ENCODE data around the gene FBXO28. TPM values are rescaled to one million over a fixed set of nuclear protein-coding genes. Genes with fewer than 3 reads are reported as not detected.

The FBXO28 gene
- total and polyA plus RNA-seq, 2 donors (not counting 1 experiment from before 2014, with no cell fraction given): 25.3 to 34.3 TPM

GRCh38 chr1:224211206-224211962, 97.5 kb downstream of the FBXO28 start:
- TF ChIP-seq EZH2 (IDR thresholded peaks at IDR 0.05; ENCODE audit: low read length, missing control alignments): no peak
- TF ChIP-seq CTCF (conservative IDR thresholded peaks at IDR 0.05 in 1 of 2, IDR thresholded peaks at IDR 0.05 in 1 of 2; ENCODE audit: low read depth in 1 of 2, low read length in 2 of 2): no peak
- H3K27ac ChIP-seq (ENCODE audit: insufficient read depth, low read length): no peak overlapping the region
- no peak overlapping the region for H3K4me2 ChIP-seq (ENCODE audit: extremely low read depth, insufficient read depth, low read length)
- H3K4me3 ChIP-seq (replicated peaks in 1 of 4; ENCODE audit: control extremely low read depth in 1 of 4, insufficient read depth in 1 of 4, low read depth in 3 of 4, low read length in 4 of 4): no peak overlapping the region
- H3K79me2 ChIP-seq (ENCODE audit: control insufficient read depth, insufficient read depth, low read length): no peaks in the 10 kb centered on the region
- no peaks in the 10 kb centered on the region for H3K27me3 ChIP-seq (ENCODE audit: control insufficient read depth, insufficient read depth, low read length)
- H3K4me1 ChIP-seq (ENCODE audit: control insufficient read depth, extremely low read depth, insufficient read depth, low read length): peaks cover 7% of the 10 kb centered on the region
- H2AFZ ChIP-seq (ENCODE audit: low read length): no peak overlapping the region
- H3K36me3 ChIP-seq (ENCODE audit: control insufficient read depth, insufficient read depth, low read length): no peaks in the 10 kb centered on the region
- no peaks in the 10 kb centered on the region for H4K20me1 ChIP-seq (ENCODE audit: control insufficient read depth, extremely low read depth, insufficient read depth, low read length)
- DNase-seq (ENCODE audit: low read depth in 2 of 2): peak; percentile 76 to 80
- no peaks in the 10 kb centered on the region for H3K9me3 ChIP-seq (ENCODE audit: control insufficient read depth, insufficient read depth, low read depth, low read length)
- no peak overlapping the region for H3K9ac ChIP-seq (ENCODE audit: insufficient read depth, low read length)

Other genes starting within 250 kb of the FBXO28 start
- 45.2 and 64.2 TPM in 2 replicates for gene DEGS1, start 69.1 kb downstream of the FBXO28 start, total RNA-seq
- gene DEGS1, start 69.1 kb downstream of the FBXO28 start, polyA plus RNA-seq: 243 and 383 TPM in 2 replicates
- 23.4 and 27.6 TPM in 2 replicates for gene NVL, start 216.1 kb downstream of the FBXO28 start, total RNA-seq
- gene NVL, start 216.1 kb downstream of the FBXO28 start, polyA plus RNA-seq: 20.5 and 28.9 TPM in 2 replicates
- gene CNIH4, start 242.8 kb downstream of the FBXO28 start, total RNA-seq: 95.5 and 109 TPM in 2 replicates
- 67.5 and 76.0 TPM in 2 replicates for gene CNIH4, start 242.8 kb downstream of the FBXO28 start, polyA plus RNA-seq